Right lung (tissue), 5 donors: ENCODE measurements around the gene CSF2RB. TPM values are rescaled to one million over a fixed set of nuclear protein-coding genes. Genes with fewer than 3 reads are reported as not detected.
"Not testable (repeated sequence)": the region's sequence is repeated elsewhere in the genome, so short reads cannot be mapped to it uniquely, and the experiment has no call there.

Source experiments
- DNase-seq, 2 donors: peaks; one replicate each; pipeline ENCODE4 v3.0.0-alpha.2; 2013
- polyA plus RNA-seq, 5 donors: library from polyadenylated mRNA; unstranded; fragments of 120-200 nt; gene quantifications; one replicate each; pipeline versions ENCODE4 v1.2.1 to v1.2.3, GENCODE V29; 2013; ENCODE audit warnings: inconsistent platforms in 1 of 5, low replicate concordance in 1 of 5; ENCODE audit not compliant: insufficient read length in 5 of 5, insufficient read depth in 1 of 5

Gene CSF2RB
- polyA plus RNA-seq, 5 donors: 2.7 to 4.1 (median 3.6) TPM

DNA sequence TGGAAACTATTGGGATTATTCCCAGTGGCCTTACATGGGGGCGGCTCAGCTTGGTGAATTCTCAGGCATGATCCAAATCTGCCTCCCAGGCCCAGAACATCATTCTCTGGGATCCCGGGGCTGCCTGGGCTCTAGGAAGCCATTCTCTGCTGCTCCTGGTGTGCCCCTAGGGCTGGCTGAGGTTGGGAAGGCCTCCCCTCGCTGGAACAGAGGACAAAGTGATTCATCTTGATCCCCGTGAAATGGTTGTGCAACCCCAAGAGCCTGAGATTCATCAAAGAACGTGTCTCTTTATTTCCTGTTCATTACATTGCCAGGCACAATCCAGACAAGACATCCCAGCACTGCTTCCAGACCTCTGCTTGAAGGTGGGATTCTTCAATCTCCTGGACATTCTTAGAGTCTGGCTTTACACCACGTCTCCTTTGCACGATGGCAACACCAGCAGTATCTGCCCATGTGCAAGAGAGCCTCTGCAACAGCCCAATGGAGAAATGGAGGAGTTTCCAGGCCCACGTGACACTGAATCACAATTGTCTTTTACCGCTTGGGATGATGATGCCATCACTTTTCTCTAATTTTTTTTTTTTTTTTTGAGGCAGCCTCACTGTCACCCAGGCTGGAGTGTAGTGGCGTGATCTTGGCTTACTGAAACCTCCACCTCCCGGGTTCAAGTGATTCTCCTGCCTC lies 53.6 kb downstream of the CSF2RB start:
- DNase-seq: no peak

DNA sequence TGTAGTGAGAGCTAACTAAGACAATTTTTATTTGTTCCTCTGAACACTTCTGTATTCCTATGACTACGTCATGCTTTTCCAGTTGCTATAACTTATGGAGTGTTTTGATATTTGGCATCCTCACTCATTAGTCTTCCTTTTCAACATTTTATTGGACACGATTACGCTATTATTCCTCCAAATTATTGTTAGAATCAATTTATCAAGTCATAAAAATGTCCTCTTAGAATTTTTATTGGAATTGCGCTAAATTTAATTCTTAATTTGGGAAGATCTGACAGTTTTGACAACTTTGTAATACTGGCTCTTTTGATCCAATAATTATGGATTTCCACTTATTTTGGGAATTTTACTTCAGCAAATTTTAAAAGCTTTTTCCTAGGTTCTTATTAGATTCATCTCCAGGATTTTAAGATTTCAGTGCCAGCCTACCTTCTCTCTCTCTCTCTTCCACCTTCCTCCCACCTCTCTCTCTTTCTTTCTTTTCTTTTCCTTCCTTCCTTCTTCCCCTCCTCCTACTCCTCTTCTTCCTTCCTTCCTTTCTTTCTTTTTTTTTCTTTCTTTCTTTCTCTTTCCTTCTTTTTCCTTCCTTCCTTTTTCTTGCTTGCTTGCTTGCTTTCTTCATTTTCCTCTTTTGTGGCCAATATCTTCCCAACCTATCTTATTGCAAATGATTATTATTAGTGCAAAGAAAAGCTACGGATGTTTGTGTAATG lies 55.0 kb downstream of the CSF2RB start:
- no peak for DNase-seq

DNA sequence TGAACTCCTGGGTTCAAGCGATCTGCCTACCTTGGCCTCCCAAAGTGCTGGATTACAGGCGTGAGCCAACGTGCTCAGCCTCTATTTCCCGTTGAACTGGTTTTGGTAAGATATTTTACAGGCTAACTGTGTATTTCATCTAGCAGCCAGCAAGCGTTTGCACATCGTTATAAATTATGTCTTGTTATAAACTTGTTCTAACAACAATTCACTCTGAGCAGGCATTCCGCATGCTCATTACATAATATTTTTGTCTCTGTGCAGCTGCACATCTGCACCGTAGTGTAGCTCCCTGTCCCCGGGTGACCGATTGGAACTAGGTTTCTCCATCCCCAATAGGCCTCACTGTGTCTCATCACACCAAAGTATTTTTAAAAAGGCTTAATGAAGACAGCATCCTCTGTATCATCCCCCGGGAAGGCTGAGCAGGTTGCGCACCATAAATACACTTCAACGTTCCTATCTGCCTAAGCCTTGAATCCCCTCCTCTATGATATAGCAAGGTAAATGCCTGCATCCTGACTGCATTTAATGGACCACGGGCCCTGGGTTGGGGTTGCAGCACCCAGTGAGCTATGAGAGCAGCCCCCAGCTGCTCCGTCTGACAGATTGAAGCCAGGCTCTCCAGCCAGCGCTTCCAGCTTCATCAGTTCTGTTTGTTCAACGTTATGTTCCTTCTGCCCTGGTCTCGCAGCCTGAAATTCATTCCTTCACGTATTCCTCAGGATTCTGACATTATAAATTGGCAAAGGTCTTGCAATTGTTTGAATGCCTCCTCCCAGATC lies 58.1 kb downstream of the CSF2RB start:
- no peak for DNase-seq

DNA sequence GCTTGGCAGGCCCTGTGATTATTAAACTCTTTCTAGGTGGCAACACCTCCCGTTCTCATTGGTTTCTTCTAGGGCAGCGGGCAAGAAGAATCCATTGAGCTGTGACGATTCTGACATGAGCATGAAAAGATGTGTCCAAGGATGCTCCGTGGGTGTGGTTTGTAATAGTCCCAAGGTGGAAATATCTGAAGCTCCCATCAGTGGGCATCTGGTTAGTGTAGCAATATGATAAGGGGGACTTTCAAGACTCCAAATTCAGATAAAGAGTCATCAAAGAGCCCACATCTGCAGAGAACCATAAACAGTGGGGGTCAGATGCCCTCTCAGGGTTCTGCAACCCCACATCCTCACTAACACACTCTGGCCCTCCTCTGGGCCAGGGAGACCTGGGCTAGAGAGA lies 63.2 kb downstream of the CSF2RB start:
- DNase-seq: no peak

DNA sequence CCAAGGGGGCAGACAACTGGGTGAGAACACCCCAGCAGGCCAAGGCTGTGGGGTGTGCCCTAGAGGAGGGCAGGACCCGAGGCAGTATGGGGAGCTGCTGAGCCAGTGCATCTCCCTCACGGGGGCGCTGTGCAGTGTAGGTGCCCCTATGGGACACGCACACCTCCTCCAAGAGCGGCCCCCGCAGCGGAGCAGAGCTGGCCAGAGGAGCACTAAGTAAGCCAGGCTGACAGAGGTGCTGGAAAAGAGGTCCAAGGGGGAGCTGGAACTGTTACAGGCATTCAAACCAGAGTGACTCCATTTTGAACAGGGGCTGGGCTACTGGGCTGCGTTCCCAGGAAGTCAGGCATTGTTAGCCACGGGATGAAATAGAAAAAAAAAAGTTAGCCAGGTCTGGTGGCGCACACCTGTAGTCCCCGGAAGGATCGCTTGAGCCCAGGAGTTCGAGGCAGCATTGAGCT lies 64.0 kb downstream of the CSF2RB start:
- peak; percentile 10 to 13 for DNase-seq

DNA sequence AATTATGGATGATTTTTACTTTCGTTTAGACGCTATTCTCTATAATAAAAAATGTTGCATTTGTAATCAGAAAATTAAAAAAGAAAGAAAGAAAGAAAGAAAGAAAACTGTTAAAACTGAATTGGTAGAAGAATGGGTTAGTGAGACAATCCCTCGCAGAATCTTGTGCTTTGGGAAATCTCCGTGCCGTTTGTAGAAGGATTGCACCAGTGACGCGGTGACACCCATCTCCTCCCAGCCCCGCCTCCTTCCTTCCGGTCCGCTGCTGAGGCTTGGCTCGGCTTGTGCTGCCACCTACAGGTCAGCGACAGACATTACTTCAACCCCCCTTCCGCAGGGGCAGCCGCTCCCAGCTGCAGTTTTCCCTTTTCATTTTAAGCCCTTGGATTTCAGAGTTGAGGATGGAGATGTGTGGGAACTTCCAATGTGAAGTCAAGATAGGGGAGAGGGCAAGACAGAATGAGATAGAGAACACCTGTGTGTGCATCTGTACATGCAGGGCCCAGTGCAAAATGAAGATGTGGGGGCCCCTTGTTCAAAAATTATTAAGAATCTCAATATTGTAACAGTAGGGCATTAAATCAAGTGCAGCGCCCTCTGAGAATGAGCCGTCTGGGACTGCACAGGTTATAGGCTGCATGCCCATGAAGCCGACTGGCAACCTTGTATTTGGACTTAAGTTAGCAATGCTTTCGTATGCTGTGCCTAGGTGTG lies 64.7 kb downstream of the CSF2RB start:
- DNase-seq: peak; percentile 84 to 86

DNA sequence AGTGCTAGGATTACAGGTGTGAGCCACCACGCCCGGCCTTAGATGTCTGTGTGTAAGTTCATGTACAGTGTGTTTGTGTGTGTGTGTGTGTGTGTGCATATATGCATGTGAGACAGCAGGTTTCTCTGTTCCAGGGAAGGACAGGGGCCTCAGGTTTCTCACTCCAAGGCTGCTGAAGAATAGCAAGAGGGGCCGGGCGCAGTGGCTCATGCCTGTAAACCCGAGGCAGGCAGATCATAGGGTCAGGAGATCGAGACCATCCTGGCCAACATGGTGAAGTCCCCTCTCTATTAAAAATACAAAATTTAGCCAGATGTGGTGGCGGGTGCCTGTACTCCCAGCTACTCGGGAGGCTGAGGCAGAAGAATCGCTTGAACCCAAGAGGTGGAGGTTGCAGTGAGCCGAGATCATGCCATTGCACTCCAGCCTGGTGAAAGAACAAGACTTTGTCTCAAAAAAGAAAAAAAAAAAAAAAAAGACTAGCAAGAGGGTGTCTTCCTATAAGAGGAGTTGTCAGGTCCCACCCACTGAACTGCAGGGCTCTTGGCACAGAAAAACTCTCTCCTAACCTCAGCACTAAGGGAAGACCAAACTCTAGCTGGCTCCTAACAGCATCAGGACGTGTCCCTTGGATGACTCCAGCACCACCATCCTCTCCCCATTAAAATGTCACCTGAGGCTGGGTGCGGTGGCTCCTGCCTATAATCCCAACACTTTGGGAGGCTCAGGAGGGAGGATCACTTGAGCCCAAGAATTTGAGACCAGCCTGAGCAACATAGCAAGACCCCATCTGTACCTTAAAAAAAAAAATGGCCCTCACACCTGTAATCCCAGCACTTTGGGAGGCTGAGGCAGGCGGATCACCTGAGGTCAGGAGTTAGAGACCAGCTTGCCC lies 65.8 kb downstream of the CSF2RB start:
- no peak for DNase-seq

DNA sequence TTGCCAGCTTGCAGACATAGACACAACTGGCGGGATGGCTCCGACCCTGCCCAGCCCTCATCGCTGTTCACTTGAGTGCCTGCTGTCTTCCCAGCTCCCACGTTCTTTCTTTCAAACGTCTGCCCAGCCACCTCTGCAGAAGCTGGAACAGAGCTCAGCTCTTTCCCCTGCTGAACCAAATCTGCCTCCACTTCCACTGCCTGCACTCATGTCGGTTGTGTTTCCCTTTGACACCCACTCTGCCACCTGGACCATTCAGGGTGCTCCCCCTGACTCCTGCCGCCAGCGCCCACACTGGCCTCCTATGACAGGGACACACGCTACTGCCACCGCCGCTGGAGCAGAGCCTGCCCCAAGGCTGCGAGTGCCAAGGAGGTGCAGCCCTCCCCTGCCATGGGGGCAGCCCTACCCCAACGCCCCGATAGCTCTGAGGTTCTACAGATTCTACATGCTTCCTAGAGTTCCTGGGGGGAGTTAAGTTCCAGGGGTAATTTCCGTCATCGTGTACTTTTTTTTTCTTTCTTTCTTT lies 67.9 kb downstream of the CSF2RB start:
- no peak for DNase-seq

DNA sequence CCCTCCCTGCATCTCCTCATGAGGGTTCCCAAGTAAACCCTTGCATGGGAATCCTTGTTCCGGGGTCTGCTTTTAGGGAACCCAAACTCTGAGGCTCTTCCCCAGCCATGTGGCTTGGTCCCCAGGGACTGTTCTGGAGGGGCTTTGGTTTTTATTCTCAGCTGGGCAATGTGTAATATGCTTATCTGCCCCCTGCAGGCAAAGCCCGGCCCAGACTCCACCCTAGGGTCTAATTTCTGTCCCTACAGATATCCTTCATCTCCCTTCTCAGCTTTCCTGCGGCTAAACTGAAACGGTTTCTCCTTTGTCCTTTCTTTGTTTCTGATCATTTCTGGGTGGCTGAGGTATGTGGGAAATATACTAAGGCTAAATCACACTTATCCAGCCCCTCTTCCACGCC lies 68.7 kb downstream of the CSF2RB start:
- DNase-seq: no peak

DNA sequence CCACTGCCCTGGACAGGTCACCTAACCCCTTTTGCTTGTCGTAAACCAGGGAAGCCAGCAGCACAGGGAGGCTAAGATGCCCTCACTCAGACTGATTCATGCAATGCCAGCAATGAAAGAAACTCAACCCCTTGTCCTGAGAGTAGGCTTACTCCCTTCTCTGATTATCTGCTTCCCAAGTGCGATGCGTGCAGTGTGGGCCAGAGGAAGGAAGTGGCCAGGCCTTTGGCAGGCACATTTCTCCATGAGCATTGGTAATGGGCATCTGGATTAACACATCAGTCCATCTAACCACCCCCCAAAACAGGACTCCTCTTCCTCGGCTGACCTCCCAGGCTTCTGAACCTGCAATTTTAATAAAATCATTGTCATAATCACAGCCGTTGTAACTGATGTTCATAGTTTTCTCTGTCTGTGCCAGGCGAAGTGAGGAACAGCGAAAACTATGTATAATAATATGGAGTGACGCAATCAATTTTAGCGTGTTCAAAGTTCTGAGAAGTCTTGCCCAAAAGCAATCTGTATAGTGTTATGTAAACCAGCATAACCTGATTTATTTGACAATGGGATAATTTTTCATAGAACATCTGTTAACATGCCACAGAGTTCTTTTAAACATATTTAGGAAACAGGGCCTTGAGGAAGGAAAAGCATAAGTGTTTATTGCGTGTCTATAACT lies 71.9 kb downstream of the CSF2RB start:
- DNase-seq: no peak

DNA sequence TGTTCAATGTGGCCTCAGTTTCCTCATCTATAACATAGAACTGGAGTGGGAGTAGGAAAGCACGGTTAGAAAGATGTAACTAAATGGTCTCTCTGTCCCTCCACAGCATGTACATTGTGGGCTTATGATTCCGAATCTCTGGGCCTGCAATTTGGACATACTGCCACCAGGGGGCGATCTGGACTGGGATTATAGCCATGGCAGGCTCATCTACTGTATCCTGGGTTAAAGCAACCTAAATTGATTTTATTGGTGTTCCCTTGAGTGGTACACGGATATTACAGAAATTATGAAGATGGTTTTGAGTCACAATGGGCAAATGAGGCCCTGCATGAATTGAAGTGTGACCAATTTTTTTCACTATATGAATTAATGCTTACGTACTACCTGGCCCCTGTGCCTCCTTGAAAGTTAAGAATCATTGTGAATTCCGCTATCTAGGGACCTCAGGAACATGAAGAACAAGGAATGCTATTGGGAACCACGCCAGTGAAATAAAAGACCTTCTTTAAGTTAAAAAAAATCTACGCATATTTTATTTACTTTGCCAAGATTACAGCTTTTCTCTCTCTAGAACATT lies 72.9 kb downstream of the CSF2RB start:
- no peak for DNase-seq

DNA sequence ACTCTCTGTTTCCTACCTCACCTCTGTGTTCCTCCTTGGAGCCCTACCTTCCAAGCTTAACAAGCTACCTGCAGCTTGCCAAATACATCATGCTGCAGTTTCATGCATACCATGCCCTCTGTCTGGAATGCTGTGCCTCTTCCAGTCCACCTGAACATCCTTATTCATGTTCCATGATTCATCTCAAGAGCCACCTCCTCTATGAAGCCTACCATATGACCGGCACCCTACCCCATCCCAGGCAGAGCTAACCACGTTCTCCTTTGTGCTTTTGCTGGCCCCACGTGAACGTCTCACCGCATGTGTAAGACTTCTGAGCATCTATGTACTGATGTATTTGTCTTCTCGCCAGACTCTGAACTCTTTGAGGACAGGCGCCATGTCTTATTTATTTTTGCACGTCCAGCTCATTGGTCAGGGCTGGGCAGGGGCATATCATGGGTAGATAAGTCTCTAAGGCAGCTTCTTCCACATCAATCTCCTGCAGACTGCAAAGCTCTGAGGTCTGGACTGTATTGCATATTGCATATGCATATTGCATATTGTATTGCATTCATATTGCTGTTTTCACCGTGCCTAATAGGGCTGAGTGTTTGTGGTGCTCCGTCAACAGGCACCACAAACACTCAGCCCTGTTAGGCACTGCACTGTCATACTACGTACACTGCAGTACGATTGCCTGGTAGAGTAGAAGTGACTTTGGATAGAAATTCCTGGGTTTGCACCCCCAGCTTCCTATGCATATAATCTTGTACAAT lies 74.8 kb downstream of the CSF2RB start:
- no peak for DNase-seq

DNA sequence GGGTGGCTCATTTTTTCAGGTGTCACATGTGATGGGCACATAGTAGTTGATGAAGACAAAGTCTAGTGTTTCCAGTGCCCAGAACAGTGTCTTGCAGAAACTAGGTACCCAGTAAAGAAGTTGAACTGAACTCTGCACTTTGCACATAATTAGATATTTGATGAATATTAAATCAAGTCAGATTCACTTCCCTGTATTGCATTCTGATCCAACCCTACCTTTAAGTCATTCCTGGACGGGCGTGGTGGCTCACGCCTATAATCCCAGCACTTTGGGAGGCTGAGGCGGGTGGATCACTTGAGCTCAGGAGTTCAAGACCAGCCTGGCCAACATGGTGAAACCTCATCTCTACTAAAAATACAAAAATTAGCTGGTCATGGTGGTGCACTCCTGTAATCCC lies 75.6 kb downstream of the CSF2RB start:
- DNase-seq: not testable (repeated sequence)

Other genes starting within 250 kb of the CSF2RB start
- not detected for gene CACNG2, start 209.9 kb upstream of the CSF2RB start, polyA plus RNA-seq
- gene IFT27, start 137.5 kb upstream of the CSF2RB start, polyA plus RNA-seq: 10 to 100 TPM; 42.4 to 52.2 (median 50.1) TPM
- 1 to 10 TPM in 1 of 5 donors, under 1 TPM in 1, not detected in 3; 0.55 to 1.0 TPM for gene PVALB, start 96.6 kb upstream of the CSF2RB start, polyA plus RNA-seq
- 1 to 10 TPM; 2.7 to 5.0 (median 3.6) TPM for gene NCF4, start 52.6 kb upstream of the CSF2RB start, polyA plus RNA-seq
- gene TST, start 105.8 kb downstream of the CSF2RB start, polyA plus RNA-seq: 10 to 100 TPM; 13.8 to 31.4 (median 17.4) TPM
- 10 to 100 TPM; 33.7 to 82.8 (median 47.3) TPM for gene MPST, start 106.1 kb downstream of the CSF2RB start, polyA plus RNA-seq
- 10 to 100 TPM; 24.5 to 38.0 (median 27.3) TPM for gene KCTD17, start 138.1 kb downstream of the CSF2RB start, polyA plus RNA-seq
- gene TMPRSS6, start 196.1 kb downstream of the CSF2RB start, polyA plus RNA-seq: under 1 TPM; 0.36 to 0.79 (median 0.61) TPM
- 1 to 10 TPM; 1.9 to 3.2 (median 2.3) TPM for gene IL2RB, start 236.3 kb downstream of the CSF2RB start, polyA plus RNA-seq